Cardiac muscle cell (in vitro differentiated cells and primary cell): ENCODE measurements around the gene THAP10. TPM values are rescaled to one million over a fixed set of nuclear protein-coding genes. Genes with fewer than 3 reads are reported as not detected.

Experiments
- DNase-seq, 2 donors: peaks; one replicate each; pipeline versions ENCODE4 v3.0.0 to v3.0.0-alpha.2; 2010 to 2017; ENCODE audit warnings: low read depth in 1 of 2, low spot score in 1 of 2
- H3K27ac ChIP-seq: fragments of 200-600 bp; sonication (generic); 2 replicates; pipeline ENCODE4 v1.5.1; 2016
- H3K27me3 ChIP-seq: fragments of 200-600 bp; sonication (generic); 2 replicates; pipeline ENCODE4 v1.6.0; 2016; ENCODE audit warnings: control low read depth
- H3K36me3 ChIP-seq: fragments of 200-600 bp; sonication (generic); 2 replicates; pipeline ENCODE4 v1.5.1; 2016; ENCODE audit warnings: control low read depth
- H3K4me1 ChIP-seq: fragments of 200-600 bp; sonication (generic); 2 replicates; pipeline ENCODE4 v1.8.1; 2017; ENCODE audit warnings: low read depth, mild to moderate bottlenecking, mixed run types
- H3K4me3 ChIP-seq: fragments of 200-600 bp; sonication (generic); 2 replicates; pipeline ENCODE4 v1.5.1; 2016; ENCODE audit warnings: mild to moderate bottlenecking
- H3K9me3 ChIP-seq: fragments of 200-600 bp; sonication (generic); 2 replicates; pipeline ENCODE4 v1.5.1; 2017; ENCODE audit warnings: low read depth, mild to moderate bottlenecking, control low read depth
- CTCF ChIP-seq: IDR thresholded peaks from 2 replicates; pipeline ENCODE4 v1.5.1; 2012; ENCODE audit warnings: low read depth, mild to moderate bottlenecking, low read length
- polyA plus RNA-seq: library from polyadenylated mRNA; unstranded; fragments of >200 nt; fragmentation: Nextera tagmentation; extraction: Ambion mirVana; gene quantifications from 2 replicates; pipeline ENCODE4 v1.2.1, GENCODE V29; 2016
- total RNA-seq: library from RNA; depleted of rRNA; stranded (reverse); fragments of >200 nt; gene quantifications from 2 replicates; pipeline ENCODE4 v1.2.3, GENCODE V29; 2016

The THAP10 gene
- total and polyA plus RNA-seq, 2 experiments from 2014 or later: 4.6 to 12.1 TPM

- no peak for TF ChIP-seq CTCF
- DNase-seq: peak in 1 of 2 donors; percentile 74
- Histone ChIP-seq H3K27ac (no peak overlapping the region), H3K4me1 (peaks cover 5% of the 10 kb centered on the region), H3K4me3 (no peak overlapping the region), H3K9me3 (no peaks in the 10 kb centered on the region), H3K36me3 (no peaks in the 10 kb centered on the region), H3K27me3 (no peaks in the 10 kb centered on the region)
Measured at GRCh38 chr15:70902107-70902506, 9.9 kb upstream of the THAP10 start.

- Histone ChIP-seq H3K4me1 (no peaks in the 10 kb centered on the region), H3K9me3 (no peaks in the 10 kb centered on the region), H3K36me3 (no peaks in the 10 kb centered on the region), H3K4me3 (peak overlapping the region; percentile 81), H3K27ac (no peak overlapping the region), H3K27me3 (no peaks in the 10 kb centered on the region)
- peak; percentile 69 for TF ChIP-seq CTCF
- DNase-seq: peak; percentile 57 to 77
Measured at GRCh38 chr15:70892912-70893560, 803 bp upstream of the THAP10 start.

- no peak for TF ChIP-seq CTCF
- Histone ChIP-seq H3K36me3 (peaks cover 7% of the 10 kb centered on the region), H3K9me3 (no peaks in the 10 kb centered on the region), H3K4me1 (no peaks in the 10 kb centered on the region), H3K27ac (no peak overlapping the region), H3K27me3 (no peaks in the 10 kb centered on the region), H3K4me3 (no peak overlapping the region)
- no peak for DNase-seq
Measured at GRCh38 chr15:70882361-70882760, 9.9 kb downstream of the THAP10 start.

- no peaks in the 10 kb centered on the region for H3K27me3 ChIP-seq
- peaks cover 7% of the 10 kb centered on the region for H3K36me3 ChIP-seq
- no peak for DNase-seq
- no peak overlapping the region for H3K27ac ChIP-seq
- H3K4me3 ChIP-seq: no peak overlapping the region
- H3K9me3 ChIP-seq: no peaks in the 10 kb centered on the region
- no peak for TF ChIP-seq CTCF
- no peaks in the 10 kb centered on the region for H3K4me1 ChIP-seq
Measured at GRCh38 chr15:70880781-70881180, 11.5 kb downstream of the THAP10 start.

- no peaks in the 10 kb centered on the region for H3K9me3 ChIP-seq
- H3K4me1 ChIP-seq: no peaks in the 10 kb centered on the region
- no peak overlapping the region for H3K4me3 ChIP-seq
- H3K27me3 ChIP-seq: no peaks in the 10 kb centered on the region
- H3K36me3 ChIP-seq: peaks cover 7% of the 10 kb centered on the region
- TF ChIP-seq CTCF: no peak
- H3K27ac ChIP-seq: no peak overlapping the region
- peak in 1 of 2 donors; percentile 44 for DNase-seq
Measured at GRCh38 chr15:70879401-70879800, 12.8 kb downstream of the THAP10 start.
